HepG2 (cell line): ENCODE measurements around the gene MSMP. TPM values are rescaled to one million over a fixed set of nuclear protein-coding genes. Genes with fewer than 3 reads are reported as not detected.

ENCODE experiments used
- CEBPB ChIP-seq: IDR thresholded peaks from 2 replicates; pipeline ENCODE4 v1.6.1; 2011; ENCODE audit warnings: low read depth, low read length, improper control_type of control experiment, borderline replicate concordance
- CHCHD3 ChIP-seq: sonication (generic); formaldehyde crosslinking; IDR thresholded peaks from 2 replicates; pipeline ENCODE4 v1.8.0; 2022; ENCODE audit warnings: mild to moderate bottlenecking, missing genetic modification reagents, moderate library complexity
- FOSL1 ChIP-seq: sonication (generic); formaldehyde crosslinking; IDR thresholded peaks from 2 replicates; pipeline ENCODE4 v1.9.0; 2021; ENCODE audit warnings: missing genetic modification reagents, borderline replicate concordance
- FOXM1 ChIP-seq: sonication (generic); formaldehyde crosslinking; IDR thresholded peaks from 2 replicates; pipeline ENCODE4 v1.5.0; 2020; ENCODE audit warnings: missing genetic modification reagents
- GTF2F1 ChIP-seq: fragments of 150-350 bp; IDR thresholded peaks from 2 replicates; pipeline ENCODE4 v1.6.1; 2014; ENCODE audit warnings: low read length
- RORA ChIP-seq: sonication (generic); formaldehyde crosslinking; IDR thresholded peaks from 2 replicates; pipeline ENCODE4 v1.5.0; 2020; ENCODE audit warnings: mild to moderate bottlenecking, missing genetic modification reagents, moderate library complexity
- ZBTB40 ChIP-seq, 2 experiments: fragments of 450-650 bp in 1 of 2; sonication (generic) in 1 of 2; formaldehyde crosslinking in 1 of 2; IDR thresholded peaks; 2 replicates each; pipeline versions ENCODE4 v1.6.1 to v1.8.0; 2016 to 2022; ENCODE audit warnings: antibody characterized with exemption in 1 of 2, mild to moderate bottlenecking in 1 of 2, missing genetic modification reagents in 1 of 2
- ZBTB43 ChIP-seq: sonication (generic); formaldehyde crosslinking; conservative IDR thresholded peaks from 2 replicates; pipeline ENCODE4 v1.4.0; 2020; ENCODE audit warnings: missing genetic modification reagents
- ZNF160 ChIP-seq: sonication (generic); formaldehyde crosslinking; IDR thresholded peaks from 2 replicates; pipeline ENCODE4 v1.8.0; 2022; ENCODE audit warnings: mild to moderate bottlenecking, inconsistent platforms, missing genetic modification reagents
- ZNF260 ChIP-seq: sonication (generic); formaldehyde crosslinking; IDR thresholded peaks from 2 replicates; pipeline ENCODE4 v1.4.0; 2020; ENCODE audit warnings: missing genetic modification reagents, low read depth, mild to moderate bottlenecking, borderline replicate concordance
- ZNF597 ChIP-seq: sonication (generic); formaldehyde crosslinking; IDR thresholded peaks from 2 replicates; pipeline ENCODE4 v1.5.0; 2020; ENCODE audit warnings: missing genetic modification reagents
- ZNF775 ChIP-seq: sonication (generic); formaldehyde crosslinking; IDR thresholded peaks from 2 replicates; pipeline ENCODE4 v1.4.0; 2020; ENCODE audit warnings: missing genetic modification reagents, mild to moderate bottlenecking, moderate library complexity, borderline replicate concordance
- ZSCAN22 ChIP-seq: sonication (generic); formaldehyde crosslinking; IDR thresholded peaks from 2 replicates; pipeline ENCODE4 v1.4.0; 2020; ENCODE audit warnings: mild to moderate bottlenecking, missing genetic modification reagents
- polyA plus RNA-seq, 8 experiments: library from polyadenylated mRNA; depleted of rRNA in 3 of 8; stranded (reverse) in 7 of 8; unstranded in 1 of 8; fragments of >200 nt; fragmentation: Illumina TruSeq in 4 of 8; extraction: Trizol in 4 of 8; gene quantifications; 2 replicates each; pipeline versions ENCODE4 v1.2.1 to v1.2.3, GENCODE V29; 2011 to 2016; ENCODE audit warnings: low read depth in 4 of 8, missing spikeins in 1 of 8, mixed read lengths in 1 of 8; ENCODE audit not compliant: insufficient read depth in 1 of 8
- total RNA-seq, 5 experiments: library from RNA; depleted of rRNA; stranded (reverse); fragments of >200 nt; fragmentation: Illumina TruSeq; extraction: Trizol; gene quantifications; 2 replicates each; pipeline ENCODE4 v1.2.3, GENCODE V29; 2016; ENCODE audit warnings: low read depth in 1 of 5
- TF ChIP-seq, protein P1 (sequence below): sonication (generic); formaldehyde crosslinking; conservative IDR thresholded peaks from 2 replicates; pipeline ENCODE4 v1.4.0; 2020; ENCODE audit warnings: missing genetic modification reagents

Gene MSMP
- total and polyA plus RNA-seq, 2 of the 13 experiments (the other 11 are each of a cell fraction or from before 2014, with no cell fraction given), result 0.24 to 0.46 TPM

DNA sequence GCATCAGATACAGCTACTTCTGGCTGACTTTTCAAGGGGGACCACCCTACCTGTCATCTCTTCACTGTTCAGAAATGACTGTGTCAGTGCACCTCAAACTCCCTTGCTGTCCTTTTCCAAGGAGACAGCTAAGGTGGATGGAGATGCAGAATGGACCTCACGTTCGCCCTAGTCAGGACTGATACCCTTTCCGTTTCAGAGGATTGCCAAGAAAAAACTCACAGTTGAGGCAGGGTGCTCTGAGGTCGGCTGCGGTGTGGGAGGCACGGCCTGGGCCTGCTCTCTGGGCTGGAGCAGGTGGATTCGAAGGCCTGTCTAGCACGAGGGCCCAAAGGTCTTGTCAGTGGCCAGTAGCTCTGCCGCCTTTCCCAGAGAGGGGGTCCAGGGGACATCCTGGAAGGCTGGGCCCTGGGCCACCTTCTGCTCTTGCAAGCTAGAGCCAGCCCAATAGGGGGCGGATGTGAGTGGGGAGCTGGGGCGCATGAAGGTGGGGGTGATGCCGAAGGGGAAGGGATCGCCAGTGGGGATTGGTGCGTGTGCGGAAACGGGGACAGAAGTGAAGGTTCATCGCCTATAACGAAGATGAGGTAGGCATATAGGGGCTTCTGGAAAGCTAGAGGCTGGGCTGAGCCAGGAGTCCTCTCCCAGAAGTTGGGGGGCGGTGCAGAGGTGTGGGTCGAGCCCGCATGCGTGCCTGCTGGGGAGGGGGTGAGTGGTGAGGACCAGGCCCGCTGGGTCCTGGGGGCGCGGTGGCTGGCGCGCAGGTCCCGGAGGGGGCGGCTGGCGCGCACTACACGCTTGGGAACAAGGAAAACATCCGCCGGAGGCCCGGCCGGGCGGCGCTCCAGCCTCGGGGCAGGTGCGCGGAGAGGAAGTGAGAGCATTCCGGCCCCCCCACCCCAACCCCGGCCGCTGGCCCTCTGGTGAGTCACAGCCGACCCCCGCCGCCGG lies 2.5 kb upstream of the MSMP start (continued):
- TF ChIP-seq ZBTB40 (IDR thresholded peaks at IDR 0.05) (no peak), ZBTB40 (CRISPR knock-in tag; IDR thresholded peaks at IDR 0.05) (peak; percentile 51), CEBPB (no peak), ZSCAN22 (CRISPR knock-in tag) (no peak; the same call in 1 of the 2 replicates), RORA (no peak), ZNF597 (CRISPR knock-in tag) (no peak), ZNF775 (CRISPR knock-in tag) (0 out of 2 replicates have a peak, but pooled peaks have one; percentile 10), ZNF260 (no peak), FOSL1 (CRISPR knock-in tag) (no peak), ZNF160 (no peak), ZBTB43 (CRISPR knock-in tag) (no peak), GTF2F1 (no peak), FOXM1 (CRISPR knock-in tag) (no peak), CHCHD3 (CRISPR knock-in tag) (no peak)
- TF ChIP-seq, protein P1, sequence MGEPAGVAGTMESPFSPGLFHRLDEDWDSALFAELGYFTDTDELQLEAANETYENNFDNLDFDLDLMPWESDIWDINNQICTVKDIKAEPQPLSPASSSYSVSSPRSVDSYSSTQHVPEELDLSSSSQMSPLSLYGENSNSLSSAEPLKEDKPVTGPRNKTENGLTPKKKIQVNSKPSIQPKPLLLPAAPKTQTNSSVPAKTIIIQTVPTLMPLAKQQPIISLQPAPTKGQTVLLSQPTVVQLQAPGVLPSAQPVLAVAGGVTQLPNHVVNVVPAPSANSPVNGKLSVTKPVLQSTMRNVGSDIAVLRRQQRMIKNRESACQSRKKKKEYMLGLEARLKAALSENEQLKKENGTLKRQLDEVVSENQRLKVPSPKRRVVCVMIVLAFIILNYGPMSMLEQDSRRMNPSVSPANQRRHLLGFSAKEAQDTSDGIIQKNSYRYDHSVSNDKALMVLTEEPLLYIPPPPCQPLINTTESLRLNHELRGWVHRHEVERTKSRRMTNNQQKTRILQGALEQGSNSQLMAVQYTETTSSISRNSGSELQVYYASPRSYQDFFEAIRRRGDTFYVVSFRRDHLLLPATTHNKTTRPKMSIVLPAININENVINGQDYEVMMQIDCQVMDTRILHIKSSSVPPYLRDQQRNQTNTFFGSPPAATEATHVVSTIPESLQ (CRISPR knock-in tag), result no peak
